Astrocyte of the spinal cord (primary cell): ENCODE data around the gene NUP42.

Experiments used
- DNase-seq: peaks from one replicate; pipeline ENCODE4 v3.0.0; 2011; ENCODE audit warnings: low read depth, low spot score
- H3K4me3 ChIP-seq: 2 replicates; pipeline ENCODE4 v1.5.1; 2011; ENCODE audit warnings: low read depth, mild to moderate bottlenecking, low read length, moderate library complexity
- in situ Hi-C: cut with HindIII; loops from 2 replicates; pipeline ENCODE4 v1.10.0; 2017; ENCODE audit warnings: low sequenced_read_pairs
- TF ChIP-seq, protein P1 (sequence below): IDR thresholded peaks from 2 replicates; pipeline ENCODE4 v1.5.1; 2012; ENCODE audit warnings: low read depth, mild to moderate bottlenecking, low read length, inconsistent platforms

The NUP42 gene

DNA sequence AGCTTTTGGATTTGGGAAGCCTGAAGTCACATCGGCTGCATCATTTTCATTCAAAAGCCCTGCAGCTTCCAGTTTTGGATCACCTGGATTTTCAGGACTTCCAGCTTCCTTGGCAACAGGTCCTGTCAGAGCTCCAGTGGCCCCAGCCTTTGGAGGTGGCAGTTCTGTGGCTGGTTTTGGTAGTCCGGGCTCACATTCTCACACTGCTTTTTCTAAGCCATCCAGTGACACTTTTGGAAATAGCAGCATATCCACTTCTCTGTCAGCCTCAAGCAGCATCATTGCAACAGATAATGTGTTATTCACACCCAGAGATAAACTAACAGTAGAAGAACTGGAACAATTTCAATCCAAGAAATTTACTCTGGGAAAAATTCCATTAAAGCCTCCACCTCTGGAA lies 18.5 kb downstream of the NUP42 start:
- H3K4me3 ChIP-seq = no peak overlapping the region
- DNase-seq = no peak
- TF ChIP-seq, protein P1, sequence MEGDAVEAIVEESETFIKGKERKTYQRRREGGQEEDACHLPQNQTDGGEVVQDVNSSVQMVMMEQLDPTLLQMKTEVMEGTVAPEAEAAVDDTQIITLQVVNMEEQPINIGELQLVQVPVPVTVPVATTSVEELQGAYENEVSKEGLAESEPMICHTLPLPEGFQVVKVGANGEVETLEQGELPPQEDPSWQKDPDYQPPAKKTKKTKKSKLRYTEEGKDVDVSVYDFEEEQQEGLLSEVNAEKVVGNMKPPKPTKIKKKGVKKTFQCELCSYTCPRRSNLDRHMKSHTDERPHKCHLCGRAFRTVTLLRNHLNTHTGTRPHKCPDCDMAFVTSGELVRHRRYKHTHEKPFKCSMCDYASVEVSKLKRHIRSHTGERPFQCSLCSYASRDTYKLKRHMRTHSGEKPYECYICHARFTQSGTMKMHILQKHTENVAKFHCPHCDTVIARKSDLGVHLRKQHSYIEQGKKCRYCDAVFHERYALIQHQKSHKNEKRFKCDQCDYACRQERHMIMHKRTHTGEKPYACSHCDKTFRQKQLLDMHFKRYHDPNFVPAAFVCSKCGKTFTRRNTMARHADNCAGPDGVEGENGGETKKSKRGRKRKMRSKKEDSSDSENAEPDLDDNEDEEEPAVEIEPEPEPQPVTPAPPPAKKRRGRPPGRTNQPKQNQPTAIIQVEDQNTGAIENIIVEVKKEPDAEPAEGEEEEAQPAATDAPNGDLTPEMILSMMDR = no peak
- in situ Hi-C loops = no loop called here

DNA sequence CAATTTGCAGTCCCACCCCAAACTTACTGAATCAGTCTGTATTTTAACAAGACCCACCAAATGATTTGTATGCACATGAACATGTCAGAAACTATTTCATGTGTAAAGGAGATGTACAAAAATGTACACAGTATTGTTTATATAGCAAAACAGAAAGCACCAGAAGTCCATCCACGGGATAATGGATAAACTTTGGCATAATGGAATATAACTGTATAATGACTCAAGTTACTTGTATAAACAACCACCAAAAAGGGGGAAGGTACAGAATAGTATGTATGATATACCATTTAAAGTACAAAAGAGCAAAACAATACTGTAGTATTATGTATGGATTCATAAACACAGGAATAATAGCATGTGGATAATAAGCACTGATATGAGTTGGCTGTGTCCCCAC lies 22.4 kb downstream of the NUP42 start:
- H3K4me3 ChIP-seq = no peak overlapping the region
- in situ Hi-C loops = no loop called here
- TF ChIP-seq, protein P1 = no peak
- DNase-seq = no peak

DNA sequence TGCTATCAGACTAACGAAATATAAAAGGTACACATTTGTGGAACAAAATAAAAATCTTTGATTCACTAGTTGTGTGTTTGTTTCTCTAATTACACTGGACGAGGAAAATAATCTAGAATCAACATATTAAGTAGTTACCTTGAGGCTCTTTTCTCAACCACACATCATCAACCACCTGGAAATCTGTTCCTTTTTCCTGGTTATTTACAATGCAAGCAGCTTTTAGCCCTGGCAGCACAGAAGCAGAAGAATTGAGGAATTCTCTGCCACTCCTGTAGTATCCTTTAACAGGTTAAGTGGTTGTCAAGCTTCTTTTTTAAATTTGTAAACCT lies 23.7 kb downstream of the NUP42 start:
- TF ChIP-seq, protein P1 = no peak
- in situ Hi-C loops = no loop called here
- no peak overlapping the region for H3K4me3 ChIP-seq
- peak; percentile 15 for DNase-seq

DNA sequence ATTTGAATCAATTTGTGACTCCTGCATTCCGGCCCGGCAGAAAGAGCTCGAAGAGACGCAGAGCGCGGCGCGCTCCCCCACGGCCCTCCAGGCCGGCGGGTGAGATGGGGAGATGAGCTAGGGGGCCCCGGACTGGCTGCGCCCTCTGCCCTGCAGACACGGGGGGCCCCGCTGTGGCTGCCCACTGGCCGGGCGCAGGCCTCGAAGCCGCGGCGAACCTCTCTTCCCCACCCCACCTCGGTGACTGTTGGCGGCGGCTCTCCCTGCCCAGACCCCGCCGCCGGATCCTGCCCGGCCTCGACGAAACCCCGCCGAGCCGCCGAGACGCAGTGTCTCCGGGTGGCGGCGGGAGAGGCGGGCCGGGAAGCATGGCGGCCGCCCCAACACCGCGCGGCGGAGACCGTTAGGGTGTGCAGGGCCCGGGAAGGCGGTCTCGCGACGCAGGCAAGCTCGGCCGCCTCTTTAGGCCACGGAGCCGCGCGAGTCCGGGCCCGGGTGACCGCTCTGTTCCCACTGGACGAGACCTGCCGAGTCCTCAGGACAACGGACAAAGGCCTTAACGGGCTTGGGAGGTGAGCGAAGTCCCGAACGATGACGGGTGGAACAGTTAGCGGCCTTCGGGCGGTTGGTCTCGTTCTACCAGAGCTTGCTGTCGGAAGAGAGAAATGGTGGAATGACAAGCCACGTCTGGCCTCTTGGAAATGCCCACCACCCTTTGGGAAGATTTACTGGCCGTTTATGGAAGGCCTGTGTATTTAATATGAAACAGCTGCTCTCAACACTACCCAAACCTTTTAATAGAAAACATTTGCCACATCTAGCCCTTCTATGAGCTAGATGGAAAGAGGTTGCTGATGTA lies 24.3 kb downstream of the NUP42 start:
- in situ Hi-C loops = no loop called here
- TF ChIP-seq, protein P1 = no peak
- DNase-seq = peak; percentile 20
- peak overlapping the region; percentile 21 for H3K4me3 ChIP-seq

DNA sequence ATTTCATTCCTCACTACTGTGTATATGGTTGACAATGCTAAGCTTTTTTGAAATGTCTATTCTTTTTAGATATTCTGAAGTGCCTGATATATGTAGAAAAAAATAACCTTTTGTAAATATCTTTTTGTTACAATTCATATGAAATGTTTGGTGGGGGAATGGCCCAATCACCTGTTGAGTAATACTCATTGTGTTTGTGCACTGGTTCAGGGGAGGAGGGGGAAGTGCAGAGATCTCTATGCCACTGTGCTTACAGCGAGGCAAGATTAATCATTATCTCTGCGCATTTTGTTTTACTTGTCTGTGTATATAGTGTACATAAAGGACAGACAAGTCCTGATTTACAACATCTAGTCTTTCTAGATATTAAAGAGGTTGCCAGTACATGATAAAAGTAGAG lies 25.2 kb downstream of the NUP42 start:
- TF ChIP-seq, protein P1 = no peak
- H3K4me3 ChIP-seq = no peak overlapping the region
- no peak for DNase-seq
- in situ Hi-C loops = no loop called here

DNA sequence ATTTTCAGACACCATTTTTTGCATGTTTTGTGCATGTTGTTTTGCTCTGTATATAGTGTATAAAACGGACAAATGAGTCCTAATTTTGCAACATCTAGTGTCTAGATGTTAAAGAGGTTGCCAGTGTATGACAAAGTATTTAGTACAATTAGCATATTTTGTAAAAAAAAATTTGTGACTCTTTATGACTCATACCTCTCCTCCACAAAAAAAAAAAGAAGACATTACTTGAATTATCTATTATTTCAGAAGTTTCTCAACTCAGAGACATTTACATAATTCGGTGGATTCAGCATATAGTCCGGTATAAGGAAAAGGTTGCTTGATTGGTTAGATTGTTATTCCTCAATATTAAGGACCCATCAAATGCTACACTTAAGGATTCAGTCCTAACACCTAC lies 26.0 kb downstream of the NUP42 start:
- in situ Hi-C loops = no loop called here
- no peak for DNase-seq
- no peak overlapping the region for H3K4me3 ChIP-seq
- TF ChIP-seq, protein P1 = no peak

- no peak overlapping the region for H3K4me3 ChIP-seq
- TF ChIP-seq, protein P1 = no peak
- in situ Hi-C loops = no loop called here
- no peak for DNase-seq
Observed at GRCh38 chr7:23208316-23208715, 26.5 kb downstream of the NUP42 start.
